ENCODE results near the gene EPHX1.
A peak's percentile ranks its signal among the peaks of the same experiment; 100 is the strongest.

The EPHX1 gene

GRCh38 chr1:225865514-225865913 lies 55.6 kb downstream of the EPHX1 start:
- DNase-seq = no peak

GRCh38 chr1:225866061-225866837 lies 56.3 kb downstream of the EPHX1 start:
- DNase-seq = no peak

- no peak for DNase-seq
Measured at GRCh38 chr1:225866981-225867380, 57.1 kb downstream of the EPHX1 start.

- no peak for DNase-seq
Measured at GRCh38 chr1:225868631-225869330, 58.9 kb downstream of the EPHX1 start.

GRCh38 chr1:225870911-225871310 lies 61.0 kb downstream of the EPHX1 start:
- no peak for DNase-seq

- DNase-seq = no peak
Measured at GRCh38 chr1:225871359-225872074, 61.6 kb downstream of the EPHX1 start.

- no peak for DNase-seq
Measured at GRCh38 chr1:225872075-225872430, 62.1 kb downstream of the EPHX1 start.

- no peak for DNase-seq
Measured at GRCh38 chr1:225873281-225873850, 63.4 kb downstream of the EPHX1 start.

GRCh38 chr1:225874431-225874830 lies 64.5 kb downstream of the EPHX1 start:
- DNase-seq = no peak

- no peak for DNase-seq
Measured at GRCh38 chr1:225875044-225875815, 65.3 kb downstream of the EPHX1 start.

GRCh38 chr1:225876900-225877510 lies 67.1 kb downstream of the EPHX1 start:
- DNase-seq = no peak

- DNase-seq = no peak
Measured at GRCh38 chr1:225877580-225877979, 67.7 kb downstream of the EPHX1 start.

- DNase-seq = no peak
Measured at GRCh38 chr1:225878282-225878681, 68.4 kb downstream of the EPHX1 start.

GRCh38 chr1:225879521-225880221 lies 69.7 kb downstream of the EPHX1 start:
- DNase-seq = no peak

GRCh38 chr1:225880222-225880588 lies 70.3 kb downstream of the EPHX1 start:
- DNase-seq = no peak

GRCh38 chr1:225880636-225881035 lies 70.7 kb downstream of the EPHX1 start:
- DNase-seq = no peak

- no peak for DNase-seq
Measured at GRCh38 chr1:225881081-225881958, 71.4 kb downstream of the EPHX1 start.

- DNase-seq = peak; percentile 37
Measured at GRCh38 chr1:225881959-225882693, 72.2 kb downstream of the EPHX1 start, which contains the start of gene TMEM63A. TMEM63A (minus strand) TSS chr1:225882380; CDS start chr1:225877580, 4,800 bp downstream.
